ENCODE results near the gene IER5L.

IER5L gene

DNA sequence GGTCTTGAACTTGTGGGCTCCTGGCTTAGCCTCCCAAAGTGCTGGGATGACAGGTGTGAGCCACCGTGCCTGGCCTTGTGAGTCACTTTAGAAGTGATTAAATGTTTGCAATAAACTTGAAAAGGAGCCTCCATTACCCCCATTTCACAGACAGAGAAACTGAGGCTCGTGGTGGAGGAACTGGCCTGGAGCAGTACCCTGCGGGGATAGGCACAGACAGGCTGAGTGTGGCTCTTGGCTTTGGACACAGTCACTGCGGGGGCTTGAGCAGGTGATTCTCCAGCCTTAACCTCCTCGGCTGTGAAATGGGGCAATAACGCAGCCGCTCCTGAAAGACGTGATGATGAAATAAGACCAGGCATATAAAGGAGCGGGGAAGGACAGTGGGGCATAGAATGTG is 40.9 kb upstream of the IER5L start:
- H3K4me1 ChIP-seq (ENCODE audit: control insufficient read depth, insufficient read depth, low read length, poor library complexity, severe bottlenecking), result no peaks in the 10 kb centered on the region
- WGBS, 2 experiments (ENCODE audit: insufficient coverage in 2 of 2), result 82 to 84% methylated on average over 7 to 8 of the region's 9 CpGs
- no peak overlapping the region for H3K4me3 ChIP-seq (ENCODE audit: extremely low read depth, insufficient read depth, low read length, poor library complexity, severe bottlenecking)
- no peaks in the 10 kb centered on the region for H3K9me3 ChIP-seq (ENCODE audit: control insufficient read depth, low read length)
- no peak overlapping the region for H3K27ac ChIP-seq (ENCODE audit: low read depth, low read length, severe bottlenecking)
- H3K36me3 ChIP-seq (ENCODE audit: control insufficient read depth, insufficient read depth, low read length), result no peaks in the 10 kb centered on the region

DNA sequence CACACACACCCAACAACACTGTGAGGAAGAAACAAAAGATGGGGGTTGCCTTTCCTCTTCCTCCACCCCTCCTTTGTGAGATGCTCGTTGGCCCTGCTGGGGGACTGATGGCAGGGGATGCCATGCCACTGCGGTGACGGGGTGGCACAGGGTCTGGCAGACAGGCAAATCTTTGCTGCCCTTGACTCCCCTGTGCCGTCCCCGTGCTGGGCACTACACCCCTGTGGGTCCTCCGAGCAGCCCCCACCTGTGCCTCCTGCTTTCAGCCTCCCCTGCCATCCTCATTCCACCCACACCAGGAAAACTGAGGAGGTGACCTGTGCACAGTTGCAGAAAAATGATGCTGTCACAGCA is 40.2 kb upstream of the IER5L start:
- Histone ChIP-seq H3K36me3 (ENCODE audit: control insufficient read depth, insufficient read depth, low read length) (no peaks in the 10 kb centered on the region), H3K27ac (ENCODE audit: low read depth, low read length, severe bottlenecking) (no peak overlapping the region), H3K4me3 (ENCODE audit: extremely low read depth, insufficient read depth, low read length, poor library complexity, severe bottlenecking) (no peak overlapping the region), H3K4me1 (ENCODE audit: control insufficient read depth, insufficient read depth, low read length, poor library complexity, severe bottlenecking) (no peaks in the 10 kb centered on the region), H3K9me3 (ENCODE audit: control insufficient read depth, low read length) (no peaks in the 10 kb centered on the region)
- WGBS, 2 experiments (ENCODE audit: insufficient coverage in 2 of 2), result 75 to 81% methylated on average over 3 of the region's 6 CpGs

DNA sequence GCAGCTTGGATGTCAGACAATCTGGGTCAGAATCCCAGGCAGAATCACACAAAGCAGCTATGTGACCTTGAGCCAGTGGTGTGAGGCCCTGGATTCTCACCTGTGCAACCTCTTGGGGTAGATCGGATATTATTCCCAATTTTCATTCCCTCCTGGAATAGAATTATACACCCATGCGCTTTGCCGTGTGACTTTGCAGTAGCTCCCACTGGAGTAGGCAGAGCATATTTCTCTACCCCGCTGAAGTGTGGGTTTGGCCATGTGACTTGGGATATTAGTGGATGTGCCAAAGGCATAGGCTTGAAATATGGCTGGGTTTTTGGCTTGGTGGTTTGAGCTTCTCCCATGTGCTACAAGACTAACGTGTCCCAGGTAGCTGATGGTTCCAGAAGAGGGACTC is 35.5 kb upstream of the IER5L start:
- 95 to 100% methylated on average over 5 of the region's 5 CpGs for WGBS, 2 experiments (ENCODE audit: insufficient coverage in 2 of 2)
- no peaks in the 10 kb centered on the region for H3K9me3 ChIP-seq (ENCODE audit: control insufficient read depth, low read length)
- no peaks in the 10 kb centered on the region for H3K36me3 ChIP-seq (ENCODE audit: control insufficient read depth, insufficient read depth, low read length)
- no peak overlapping the region for H3K27ac ChIP-seq (ENCODE audit: low read depth, low read length, severe bottlenecking)
- no peak overlapping the region for H3K4me3 ChIP-seq (ENCODE audit: extremely low read depth, insufficient read depth, low read length, poor library complexity, severe bottlenecking)
- H3K4me1 ChIP-seq (ENCODE audit: control insufficient read depth, insufficient read depth, low read length, poor library complexity, severe bottlenecking), result peaks cover 6% of the 10 kb centered on the region

DNA sequence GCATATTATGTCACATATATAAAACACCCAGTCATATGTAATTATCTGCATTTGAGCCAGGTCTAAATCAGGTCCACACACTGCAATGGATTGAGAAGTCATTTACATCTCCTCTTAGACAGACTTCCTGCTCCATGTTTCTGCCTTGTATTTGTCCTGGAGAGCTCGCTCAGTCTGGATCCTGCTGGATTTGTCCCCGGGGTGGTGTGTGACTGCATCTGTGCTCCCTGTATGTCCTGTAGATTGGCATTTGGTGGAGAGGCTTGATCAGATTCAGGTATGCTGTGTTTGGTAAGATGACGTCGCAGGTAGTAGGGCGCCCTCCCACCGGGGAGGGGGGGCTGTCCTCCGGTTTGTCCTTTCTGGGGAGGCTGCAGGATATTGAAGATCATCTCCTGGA is 33.6 kb upstream of the IER5L start:
- 87 to 100% methylated on average over 1 to 6 of the region's 7 CpGs for WGBS, 2 experiments (ENCODE audit: insufficient coverage in 2 of 2)
- Histone ChIP-seq H3K36me3 (ENCODE audit: control insufficient read depth, insufficient read depth, low read length) (no peaks in the 10 kb centered on the region), H3K27ac (ENCODE audit: low read depth, low read length, severe bottlenecking) (peak overlapping the region; percentile 16), H3K4me3 (ENCODE audit: extremely low read depth, insufficient read depth, low read length, poor library complexity, severe bottlenecking) (no peak overlapping the region), H3K4me1 (ENCODE audit: control insufficient read depth, insufficient read depth, low read length, poor library complexity, severe bottlenecking) (peaks cover 8% of the 10 kb centered on the region), H3K9me3 (ENCODE audit: control insufficient read depth, low read length) (no peaks in the 10 kb centered on the region)

DNA sequence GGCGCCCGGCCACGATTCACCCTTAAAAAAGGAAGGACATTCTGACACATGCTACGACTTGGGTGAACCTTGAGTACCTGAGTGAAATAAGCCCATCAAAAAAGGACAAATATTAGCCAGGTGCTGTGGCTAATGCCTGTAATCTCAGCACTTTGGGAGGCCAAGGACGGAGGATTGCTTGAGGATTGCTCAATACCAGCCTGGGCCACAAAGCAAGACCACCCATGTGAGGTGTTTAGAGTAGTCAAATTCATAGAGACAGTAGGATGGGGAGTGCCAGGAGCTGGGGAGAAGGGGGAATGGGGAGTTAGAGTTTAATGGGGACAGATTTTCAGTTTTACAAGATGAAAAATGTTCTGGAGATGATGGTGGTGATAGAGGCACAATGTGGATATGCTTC is 32.1 kb upstream of the IER5L start:
- H3K36me3 ChIP-seq (ENCODE audit: control insufficient read depth, insufficient read depth, low read length), result no peaks in the 10 kb centered on the region
- 84 to 86% methylated on average over 4 of the region's 5 CpGs for WGBS, 2 experiments (ENCODE audit: insufficient coverage in 2 of 2)
- H3K4me3 ChIP-seq (ENCODE audit: extremely low read depth, insufficient read depth, low read length, poor library complexity, severe bottlenecking), result no peak overlapping the region
- H3K27ac ChIP-seq (ENCODE audit: low read depth, low read length, severe bottlenecking), result no peak overlapping the region
- peaks cover 8% of the 10 kb centered on the region for H3K4me1 ChIP-seq (ENCODE audit: control insufficient read depth, insufficient read depth, low read length, poor library complexity, severe bottlenecking)
- no peaks in the 10 kb centered on the region for H3K9me3 ChIP-seq (ENCODE audit: control insufficient read depth, low read length)

DNA sequence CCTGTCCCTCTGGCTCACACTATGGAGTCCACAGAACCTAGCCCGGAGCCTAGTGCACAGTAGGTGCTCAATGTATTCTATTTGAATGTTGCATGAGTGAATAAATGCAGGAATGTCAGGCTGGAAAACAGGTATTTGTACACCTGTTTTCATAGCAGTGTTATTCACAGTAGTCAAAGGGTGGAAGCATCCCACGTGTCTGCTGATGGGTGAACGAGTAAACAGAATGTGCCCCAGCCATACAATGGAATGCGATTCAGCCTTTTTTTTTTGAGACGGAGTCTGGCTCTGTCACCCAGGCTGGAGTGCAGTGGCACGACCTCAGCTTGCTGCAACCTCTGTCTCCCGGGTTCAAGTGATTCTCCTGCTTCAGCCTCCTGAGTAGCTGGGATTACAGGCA is 31.5 kb upstream of the IER5L start:
- no peaks in the 10 kb centered on the region for H3K9me3 ChIP-seq (ENCODE audit: control insufficient read depth, low read length)
- H3K36me3 ChIP-seq (ENCODE audit: control insufficient read depth, insufficient read depth, low read length), result no peaks in the 10 kb centered on the region
- no peak overlapping the region for H3K27ac ChIP-seq (ENCODE audit: low read depth, low read length, severe bottlenecking)
- H3K4me3 ChIP-seq (ENCODE audit: extremely low read depth, insufficient read depth, low read length, poor library complexity, severe bottlenecking), result no peak overlapping the region
- 73 to 77% methylated on average over 7 of the region's 7 CpGs for WGBS, 2 experiments (ENCODE audit: insufficient coverage in 2 of 2)
- H3K4me1 ChIP-seq (ENCODE audit: control insufficient read depth, insufficient read depth, low read length, poor library complexity, severe bottlenecking), result peaks cover 8% of the 10 kb centered on the region

DNA sequence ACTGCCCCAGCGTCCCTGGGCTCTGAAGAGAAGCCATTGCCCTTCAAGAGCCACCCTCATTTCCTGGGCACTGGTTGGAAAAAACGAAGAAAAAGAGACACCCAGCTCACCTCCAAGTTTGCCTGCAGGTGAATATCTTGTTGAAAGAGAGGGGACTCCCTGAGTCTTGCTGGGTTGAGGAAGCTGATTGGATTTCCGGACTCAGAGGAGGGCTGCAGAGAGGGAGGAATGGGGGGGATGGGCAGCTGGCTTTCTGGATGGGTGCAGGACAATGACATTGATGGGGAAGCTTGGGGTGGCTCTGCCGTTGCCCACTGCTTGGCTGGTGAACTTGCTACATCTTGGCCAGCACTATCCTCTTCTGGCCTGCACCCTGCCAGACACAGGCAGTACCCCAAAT is 31.0 kb upstream of the IER5L start:
- Histone ChIP-seq H3K27ac (ENCODE audit: low read depth, low read length, severe bottlenecking) (no peak overlapping the region), H3K4me3 (ENCODE audit: extremely low read depth, insufficient read depth, low read length, poor library complexity, severe bottlenecking) (peak overlapping the region; percentile 9), H3K4me1 (ENCODE audit: control insufficient read depth, insufficient read depth, low read length, poor library complexity, severe bottlenecking) (peaks cover 8% of the 10 kb centered on the region), H3K36me3 (ENCODE audit: control insufficient read depth, insufficient read depth, low read length) (no peaks in the 10 kb centered on the region), H3K9me3 (ENCODE audit: control insufficient read depth, low read length) (no peaks in the 10 kb centered on the region)
- WGBS, 2 experiments (ENCODE audit: insufficient coverage in 2 of 2), result 26 to 57% methylated on average over 2 to 3 of the region's 4 CpGs

DNA sequence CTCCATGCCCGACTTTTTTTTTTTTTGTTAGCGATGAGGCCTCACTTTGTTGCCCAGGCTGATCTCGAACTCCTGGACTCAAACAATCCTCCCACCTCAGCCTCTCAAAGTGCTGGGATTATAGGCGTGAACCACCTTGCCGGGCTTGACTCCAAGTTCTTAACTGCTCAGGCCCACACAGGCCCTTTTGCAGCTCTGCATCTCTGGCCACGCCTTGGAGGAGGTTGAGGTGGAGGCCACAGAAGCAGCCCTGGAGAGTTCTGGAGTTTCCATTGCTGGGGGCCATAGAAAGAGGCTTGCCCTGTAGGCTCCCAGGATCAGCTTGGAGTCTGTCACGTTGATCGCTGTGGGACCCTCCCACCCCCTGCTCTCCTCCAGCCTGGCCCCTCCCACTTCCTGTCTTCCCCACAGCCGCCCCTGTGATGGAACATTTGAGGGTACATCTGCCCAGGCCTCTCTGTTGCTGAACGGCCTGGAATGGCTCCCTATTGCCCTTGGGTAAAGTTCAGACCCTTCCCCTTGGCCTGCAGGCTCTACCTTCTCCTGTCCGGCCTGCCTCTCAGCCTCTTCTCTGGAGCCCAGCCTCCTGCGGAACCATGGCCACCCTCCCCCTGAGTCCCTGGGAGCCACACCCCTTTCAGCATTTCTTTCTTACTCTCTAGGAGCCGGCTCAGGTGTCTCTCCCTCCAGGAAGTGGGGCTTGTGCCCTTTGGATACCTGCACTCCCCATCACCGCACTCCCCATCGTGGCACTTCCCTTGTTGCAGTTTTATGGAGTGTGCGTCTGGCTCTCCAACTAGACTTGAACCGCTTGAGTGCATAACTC is 30.4 kb upstream of the IER5L start:
- H3K4me3 ChIP-seq (ENCODE audit: extremely low read depth, insufficient read depth, low read length, poor library complexity, severe bottlenecking), result peak overlapping the region; percentile 9
- peak overlapping the region; percentile 23 for H3K27ac ChIP-seq (ENCODE audit: low read depth, low read length, severe bottlenecking)
- WGBS, 2 experiments (ENCODE audit: insufficient coverage in 2 of 2), result 44 to 54% methylated on average over 14 to 17 of the region's 17 CpGs
- no peaks in the 10 kb centered on the region for H3K9me3 ChIP-seq (ENCODE audit: control insufficient read depth, low read length)
- H3K4me1 ChIP-seq (ENCODE audit: control insufficient read depth, insufficient read depth, low read length, poor library complexity, severe bottlenecking), result peaks cover 8% of the 10 kb centered on the region
- no peaks in the 10 kb centered on the region for H3K36me3 ChIP-seq (ENCODE audit: control insufficient read depth, insufficient read depth, low read length)

DNA sequence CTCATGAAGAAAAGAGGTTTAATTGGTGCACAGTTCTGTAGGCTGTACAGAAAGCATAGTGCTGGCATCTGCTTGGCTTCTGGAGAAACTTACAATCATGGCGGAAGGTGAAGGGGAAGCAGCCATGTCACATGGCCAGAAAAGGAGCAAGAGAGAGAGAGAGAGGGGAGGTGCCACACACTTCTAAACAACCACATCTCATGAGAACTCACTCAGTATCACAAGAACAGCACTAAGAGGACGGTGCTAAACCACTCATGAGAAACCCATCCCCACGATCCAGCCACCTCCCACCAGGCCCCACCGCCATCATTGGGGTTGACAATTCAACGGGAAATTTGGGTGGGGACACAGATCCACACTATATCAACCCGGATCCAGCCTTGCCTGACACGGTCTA is 28.8 kb upstream of the IER5L start:
- Histone ChIP-seq H3K27ac (ENCODE audit: low read depth, low read length, severe bottlenecking) (no peak overlapping the region), H3K4me3 (ENCODE audit: extremely low read depth, insufficient read depth, low read length, poor library complexity, severe bottlenecking) (no peak overlapping the region), H3K36me3 (ENCODE audit: control insufficient read depth, insufficient read depth, low read length) (no peaks in the 10 kb centered on the region), H3K9me3 (ENCODE audit: control insufficient read depth, low read length) (no peaks in the 10 kb centered on the region), H3K4me1 (ENCODE audit: control insufficient read depth, insufficient read depth, low read length, poor library complexity, severe bottlenecking) (peaks cover 8% of the 10 kb centered on the region)
- 90 to 93% methylated on average over 6 of the region's 7 CpGs for WGBS, 2 experiments (ENCODE audit: insufficient coverage in 2 of 2)

DNA sequence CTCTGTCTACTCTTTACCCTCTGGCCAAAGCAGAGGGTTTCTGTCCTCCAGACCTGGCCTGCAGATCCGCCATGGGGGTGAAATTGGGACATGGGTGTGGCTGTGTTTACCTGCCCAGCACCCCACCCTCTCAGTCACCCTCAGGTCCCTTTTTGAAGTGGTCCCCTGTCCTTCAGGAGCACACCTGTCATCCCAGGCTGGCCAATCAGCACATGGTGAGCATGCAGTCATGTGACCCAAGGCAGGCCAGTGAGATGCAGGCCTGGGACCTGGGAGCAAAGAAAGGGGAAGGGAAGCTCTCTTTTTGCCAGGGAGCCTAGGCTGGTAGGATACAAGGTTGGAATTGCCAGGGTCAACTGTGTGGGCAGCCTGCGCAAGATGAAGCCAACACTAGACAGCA is 28.3 kb upstream of the IER5L start:
- WGBS, 2 experiments (ENCODE audit: insufficient coverage in 2 of 2), result 89 to 100% methylated on average over 1 of the region's 2 CpGs
- no peak overlapping the region for H3K27ac ChIP-seq (ENCODE audit: low read depth, low read length, severe bottlenecking)
- no peaks in the 10 kb centered on the region for H3K9me3 ChIP-seq (ENCODE audit: control insufficient read depth, low read length)
- peaks cover 8% of the 10 kb centered on the region for H3K4me1 ChIP-seq (ENCODE audit: control insufficient read depth, insufficient read depth, low read length, poor library complexity, severe bottlenecking)
- no peak overlapping the region for H3K4me3 ChIP-seq (ENCODE audit: extremely low read depth, insufficient read depth, low read length, poor library complexity, severe bottlenecking)
- H3K36me3 ChIP-seq (ENCODE audit: control insufficient read depth, insufficient read depth, low read length), result no peaks in the 10 kb centered on the region

DNA sequence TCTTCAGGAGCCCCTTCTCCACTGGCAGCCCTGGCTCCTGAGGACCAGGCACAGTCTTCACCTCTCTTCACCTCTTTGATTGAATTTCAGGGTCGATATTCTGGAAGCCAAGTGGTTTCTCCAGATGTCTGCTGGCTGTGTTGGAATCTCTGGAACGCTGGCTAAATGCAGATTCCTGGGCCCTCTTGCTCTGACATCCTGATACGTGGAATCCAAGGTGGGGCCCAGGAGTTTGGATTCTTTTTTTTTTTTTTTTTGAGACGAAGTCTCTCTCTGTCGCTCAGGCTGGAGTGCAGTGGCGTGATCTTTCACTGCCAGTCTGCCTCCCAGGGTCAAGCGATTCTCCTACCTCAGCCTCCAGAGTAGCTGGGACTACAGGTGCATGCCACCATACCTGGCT is 26.8 kb upstream of the IER5L start:
- WGBS, 2 experiments (ENCODE audit: insufficient coverage in 2 of 2), result 92% methylated on average over 4 of the region's 7 CpGs

More for the DNA sequence above, 26.8 kb upstream of the IER5L start:
- H3K4me1 ChIP-seq (ENCODE audit: control insufficient read depth, insufficient read depth, low read length, poor library complexity, severe bottlenecking), result peaks cover 8% of the 10 kb centered on the region
- H3K4me3 ChIP-seq (ENCODE audit: extremely low read depth, insufficient read depth, low read length, poor library complexity, severe bottlenecking), result no peak overlapping the region
- no peak overlapping the region for H3K27ac ChIP-seq (ENCODE audit: low read depth, low read length, severe bottlenecking)
- H3K36me3 ChIP-seq (ENCODE audit: control insufficient read depth, insufficient read depth, low read length), result no peaks in the 10 kb centered on the region
- peaks cover 4% of the 10 kb centered on the region for H3K9me3 ChIP-seq (ENCODE audit: control insufficient read depth, low read length)
